HUDEP-2 (cell line): Measurements from ENCODE around the gene PRCD.
"Not testable (repeated sequence)": the region's sequence is repeated elsewhere in the genome, so short reads cannot be mapped to it uniquely, and the experiment has no call there.

Experiments used
- DNase-seq, 76 experiments: peaks; one replicate each; lab custom pipeline; 2025; ENCODE audit not compliant: unreplicated experiment in 76 of 76; lab: John Stamatoyannopoulos, UW

PRCD gene

DNA sequence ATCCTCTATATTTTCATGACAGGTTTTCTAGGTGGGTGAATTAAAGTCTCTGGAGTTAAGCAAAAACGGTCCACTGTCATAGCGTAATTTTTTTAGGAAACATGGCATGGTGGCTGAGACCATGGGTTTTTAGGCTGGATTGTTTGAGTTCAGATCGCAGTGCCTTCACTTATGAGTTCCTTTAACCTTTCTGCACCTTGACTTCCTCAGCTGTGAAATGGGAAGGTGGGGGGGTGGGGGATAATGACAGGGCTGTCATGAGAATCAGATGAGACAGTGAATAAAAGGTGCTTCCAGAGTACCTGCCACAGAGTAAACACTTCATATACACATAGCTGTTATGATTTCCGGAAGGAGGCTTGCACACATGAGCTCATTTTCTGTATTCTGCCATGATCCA lies 11.8 kb downstream of the PRCD start:
- no peak for DNase-seq

- no peak for DNase-seq
These were observed 13.5 kb downstream of the PRCD start for GRCh38 chr17:76553178-76553908.

GRCh38 chr17:76554131-76554530 lies 14.3 kb downstream of the PRCD start:
- no peak for DNase-seq

DNA sequence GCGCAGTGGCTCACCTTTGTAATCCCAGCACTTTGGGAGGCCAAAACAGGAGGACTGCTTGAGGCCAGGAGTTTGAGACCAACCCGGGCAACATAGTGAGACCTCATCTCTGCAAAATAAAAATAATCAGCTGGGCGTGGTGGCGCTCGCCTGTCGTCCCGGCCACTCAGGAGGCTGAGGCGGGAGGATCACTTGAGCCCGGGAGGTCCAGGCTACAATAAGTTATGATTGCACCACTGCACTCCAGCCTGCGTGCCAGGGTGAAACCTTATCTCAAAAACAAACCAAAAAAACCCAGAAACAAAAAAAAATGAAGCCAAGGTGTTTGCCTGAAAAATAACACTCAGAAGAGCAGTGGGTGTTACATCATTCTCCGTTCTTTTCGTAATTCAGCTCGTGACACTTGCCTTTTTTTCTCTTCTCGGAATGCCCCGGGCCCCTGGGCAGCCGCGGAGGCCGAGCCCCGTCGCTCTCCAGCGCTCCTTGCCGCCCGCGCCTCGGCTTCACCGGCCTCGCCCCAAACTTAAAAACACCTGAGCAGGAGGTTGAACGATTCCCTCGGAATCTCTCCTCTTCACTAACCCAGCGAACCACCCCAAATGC lies 17.0 kb downstream of the PRCD start:
- DNase-seq: peak in 27 of 76 experiments; percentile 5 to 81 (median 25)

GRCh38 chr17:76557368-76558197 lies 17.7 kb downstream of the PRCD start:
- DNase-seq: peak in 75 of 76 experiments; percentile 58 to 97 (median 91)

DNA sequence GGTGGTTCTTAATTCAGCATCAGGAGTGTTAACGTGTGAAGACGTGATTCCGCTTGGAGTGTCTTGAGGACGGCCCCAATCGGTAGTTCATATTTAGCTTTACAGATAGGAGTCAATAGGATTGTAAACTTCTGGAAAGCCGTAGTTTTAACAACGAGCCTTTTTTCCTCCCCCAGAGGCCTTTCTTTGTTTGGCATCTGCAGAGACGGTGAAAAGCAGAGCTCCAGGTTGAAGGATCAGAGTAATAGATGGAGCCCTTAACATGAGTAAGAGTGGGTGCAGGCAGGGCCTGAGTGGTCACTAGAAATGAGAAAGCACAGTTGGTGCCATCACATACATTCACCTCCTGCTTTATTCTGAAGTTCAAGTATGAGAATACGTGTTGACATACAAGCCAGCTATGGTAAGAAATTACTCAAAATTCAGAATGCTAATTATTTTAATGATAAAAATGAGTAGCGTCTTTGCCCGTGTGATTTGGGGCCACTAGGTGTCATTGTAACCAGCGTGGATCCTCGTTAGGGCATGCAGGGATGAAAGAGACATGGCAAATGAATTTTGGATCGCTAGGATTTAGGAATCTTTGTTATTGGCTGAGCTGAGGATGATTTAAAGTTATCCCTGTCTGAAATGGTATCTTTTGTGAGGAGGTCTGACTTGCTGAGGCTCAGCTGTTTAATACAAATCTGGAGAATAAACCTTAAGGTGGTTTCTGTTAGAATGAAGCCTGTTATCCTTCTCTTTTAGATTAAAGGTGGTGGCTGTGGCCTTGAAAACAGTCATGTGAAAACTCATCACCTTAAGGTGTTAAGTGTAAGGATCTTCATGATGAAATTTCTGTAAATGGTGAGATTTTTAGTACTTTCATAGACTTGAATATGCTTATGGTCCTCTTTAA lies 18.6 kb downstream of the PRCD start:
- peak in 20 of 76 experiments; percentile 13 to 65 (median 35) for DNase-seq

DNA sequence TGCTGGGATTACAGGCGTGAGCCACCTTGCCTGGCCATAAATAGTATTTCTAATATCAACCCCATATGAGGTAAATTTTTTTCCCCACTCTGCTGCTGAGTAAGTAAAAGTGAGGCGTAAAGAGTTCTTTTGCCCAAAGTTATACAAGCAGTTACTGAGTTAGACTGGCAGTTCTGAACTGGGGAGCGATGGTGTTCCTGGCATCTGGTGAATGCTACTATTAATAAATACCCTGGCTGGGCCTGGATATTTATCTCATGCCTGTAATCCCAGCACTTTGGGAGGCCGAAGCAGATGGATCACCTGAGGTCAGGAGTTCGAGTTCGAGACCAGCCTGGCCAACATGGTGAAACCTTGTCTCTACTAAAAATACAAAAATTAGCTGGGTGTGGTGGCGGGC lies 19.6 kb downstream of the PRCD start:
- DNase-seq: not testable (repeated sequence)

- peak in 1 of 76 experiments; percentile 11 for DNase-seq
These were observed 20.4 kb downstream of the PRCD start for GRCh38 chr17:76560036-76560876.

GRCh38 chr17:76560877-76561221 lies 21.0 kb downstream of the PRCD start:
- no peak for DNase-seq

DNA sequence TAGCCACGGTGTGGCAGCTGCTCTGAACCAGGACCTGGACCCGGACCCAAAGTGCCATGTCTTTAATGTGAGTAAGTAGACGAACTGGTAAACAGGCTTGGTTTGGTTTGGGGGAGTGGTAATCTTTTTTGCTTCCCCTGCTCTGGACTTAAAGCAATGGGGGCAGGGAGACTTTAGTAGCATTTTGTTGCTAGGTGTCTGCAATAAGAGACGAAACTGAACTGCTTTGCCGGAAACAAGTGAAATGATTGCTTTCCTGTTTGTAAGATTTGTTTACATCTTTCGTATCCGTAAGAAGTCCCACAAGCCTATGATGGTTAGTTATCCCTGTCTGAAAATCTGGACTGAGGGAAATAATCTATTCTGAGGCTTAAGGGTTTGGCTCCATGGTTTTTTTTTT lies 21.5 kb downstream of the PRCD start:
- no peak for DNase-seq

DNA sequence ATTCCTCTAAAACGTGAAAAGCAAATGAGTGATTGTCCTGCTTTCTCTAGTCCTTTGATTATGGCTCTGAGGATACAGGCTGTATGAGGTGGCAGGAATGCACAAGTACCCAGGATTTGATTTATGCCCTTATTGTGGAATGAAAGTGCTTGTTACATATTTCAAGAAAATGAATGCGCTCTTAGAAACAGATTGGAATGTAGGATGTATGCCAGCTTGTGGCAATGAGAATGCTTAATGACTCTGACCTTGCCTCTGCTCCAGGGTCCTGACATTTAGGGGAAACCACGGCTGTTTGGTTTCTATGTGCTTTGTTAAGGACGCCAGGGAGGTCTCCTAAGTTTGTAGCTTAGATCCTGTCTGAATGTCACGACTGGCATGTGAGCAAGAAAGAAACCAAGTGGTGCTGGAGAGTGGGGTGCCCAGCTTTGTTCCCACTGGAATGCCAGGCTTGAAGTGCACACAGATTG lies 22.0 kb downstream of the PRCD start:
- no peak for DNase-seq

GRCh38 chr17:76562734-76563148 lies 22.9 kb downstream of the PRCD start:
- DNase-seq: peak in 72 of 76 experiments; percentile 13 to 91 (median 70)

GRCh38 chr17:76563359-76563758 lies 23.5 kb downstream of the PRCD start:
- DNase-seq: not testable (repeated sequence)

DNA sequence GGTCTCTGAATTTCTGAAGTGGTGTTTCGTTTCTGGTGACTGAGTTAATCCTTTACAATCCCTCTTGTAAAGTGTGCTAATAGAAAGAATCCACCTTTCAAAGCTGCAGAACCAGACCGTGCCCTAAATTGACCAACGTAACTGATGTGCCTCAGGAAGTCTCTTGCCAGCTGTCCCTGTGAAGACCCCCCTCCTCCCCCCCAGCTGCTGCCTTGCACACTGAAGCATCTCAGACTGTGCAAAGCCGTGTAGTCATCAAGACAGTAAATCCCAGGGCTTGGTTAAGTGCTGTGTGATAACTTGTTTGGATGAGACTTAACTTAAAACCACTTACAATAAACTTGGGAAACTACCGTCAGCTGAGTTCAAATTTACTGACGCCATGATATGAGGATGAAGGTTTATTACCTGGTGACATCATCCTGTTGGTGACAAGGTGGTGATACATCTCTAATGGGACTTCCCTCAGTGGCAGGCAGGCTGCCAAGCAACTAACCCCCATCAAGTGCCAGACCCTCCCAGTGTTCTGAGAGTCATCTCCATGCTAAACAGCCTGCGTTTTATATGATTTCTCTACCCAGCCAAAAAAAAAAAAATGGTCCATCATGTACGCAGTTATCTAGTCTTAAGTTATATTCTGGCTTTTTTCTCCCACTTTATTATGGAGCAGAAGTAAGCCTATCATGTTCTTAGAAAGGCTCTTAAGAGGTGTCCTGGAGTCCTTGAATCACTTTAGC lies 25.3 kb downstream of the PRCD start:
- not testable (repeated sequence) for DNase-seq

- peak in 1 of 76 experiments; percentile 31 for DNase-seq
These were observed 26.1 kb downstream of the PRCD start for GRCh38 chr17:76565728-76566612.

GRCh38 chr17:76566613-76566943 lies 26.7 kb downstream of the PRCD start:
- peak in 1 of 76 experiments; percentile 20 for DNase-seq

DNA sequence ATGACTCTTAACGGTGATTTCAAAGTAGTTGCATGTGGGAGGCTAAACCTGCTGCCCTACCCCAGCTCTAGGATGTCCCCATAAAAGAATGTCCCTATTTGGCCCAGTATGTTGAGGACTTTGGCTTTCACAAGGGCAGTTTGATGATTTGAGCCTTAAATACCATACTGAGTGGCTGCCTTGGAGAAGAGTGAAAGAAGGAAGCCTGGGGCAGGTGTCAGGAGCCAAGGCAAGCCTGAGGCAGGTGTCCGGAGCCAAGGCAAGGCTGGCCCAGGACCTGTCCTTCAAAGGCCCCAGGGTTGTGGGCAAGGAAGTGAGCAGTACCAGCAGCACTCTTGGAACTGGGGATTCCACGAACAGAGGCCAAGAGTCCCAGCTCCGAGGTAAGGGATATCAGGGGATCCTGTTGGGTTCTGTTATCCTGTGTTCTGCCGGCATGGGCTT lies 27.2 kb downstream of the PRCD start:
- no peak for DNase-seq
